IMR-90 (cell line): ENCODE data around the gene CST5. TPM values are rescaled to one million over a fixed set of nuclear protein-coding genes. Genes with fewer than 3 reads are reported as not detected.

Source experiments
- ATAC-seq: fragments of 200-7000 bp; cut with Tn5 transposase; 2 replicates; pipeline ENCODE4 v1.9.1; 2020; ENCODE audit warnings: low read depth, mild to moderate bottlenecking, moderate library complexity
- BruUV-seq: library from RNA; stranded (reverse); fragments of 400-500 nt; replicated peaks from 2 replicates; lab custom pipeline; 2021; lab: Mats Ljungman, UMichigan
- CTCF ChIA-PET: fragments of 300-600 bp; formaldehyde crosslinking; extraction: SDS; loops from one replicate; lab custom pipeline; 2021; ENCODE audit warnings: antibody characterized with exemption; lab: Yijun Ruan, JAX
- POLR2A ChIA-PET: fragments of 300-600 bp; sonication (Branson Sonifier 250); formaldehyde crosslinking; loops from one replicate; lab custom pipeline; 2022; ENCODE audit warnings: antibody characterized with exemption; ENCODE audit not compliant: unreplicated experiment; lab: Charles Lee
- DNase-seq: peaks from one replicate; pipeline ENCODE4 v3.0.0; 2013
- H2AFZ ChIP-seq: replicated peaks from 2 replicates; pipeline ENCODE3; 2013; ENCODE audit warnings: low read length, mild to moderate bottlenecking; ENCODE audit not compliant: poor library complexity
- H2AK5ac ChIP-seq: 2 replicates; pipeline ENCODE4 v1.6.1; 2013; ENCODE audit warnings: low read depth, low read length, inconsistent platforms
- H2AK9ac ChIP-seq: replicated peaks from 2 replicates; pipeline ENCODE3; 2013; ENCODE audit warnings: mild to moderate bottlenecking, low read depth, low read length, moderate library complexity; ENCODE audit not compliant: poor library complexity
- H2BK120ac ChIP-seq: 2 replicates; pipeline ENCODE4 v1.6.1; 2013; ENCODE audit warnings: low read depth, low read length, inconsistent platforms
- H2BK15ac ChIP-seq: 3 replicates; pipeline ENCODE4 v1.6.1; 2013; ENCODE audit warnings: low read depth, low read length, inconsistent platforms
- H2BK20ac ChIP-seq: 2 replicates; pipeline ENCODE4 v1.6.1; 2013; ENCODE audit warnings: low read depth, mild to moderate bottlenecking, inconsistent platforms, low read length, moderate library complexity
- H2BK5ac ChIP-seq: 2 replicates; pipeline ENCODE4 v1.6.1; 2013; ENCODE audit warnings: mild to moderate bottlenecking, low read depth, low read length, inconsistent platforms; ENCODE audit not compliant: poor library complexity, severe bottlenecking
- H3K14ac ChIP-seq: replicated peaks from 2 replicates; pipeline ENCODE4 v1.6.1; 2013; ENCODE audit warnings: low read depth, low read length, inconsistent platforms
- H3K18ac ChIP-seq: 2 replicates; pipeline ENCODE4 v1.6.1; 2013; ENCODE audit warnings: low read depth, low read length, control low read depth
- H3K23ac ChIP-seq: 2 replicates; pipeline ENCODE4 v1.6.1; 2013; ENCODE audit warnings: low read depth, low read length, inconsistent platforms
- H3K27ac ChIP-seq: 2 replicates; pipeline ENCODE4 v1.5.1; 2013; ENCODE audit warnings: mild to moderate bottlenecking, control low read depth, low read length; ENCODE audit not compliant: insufficient read depth
- H3K27me3 ChIP-seq: 2 replicates; pipeline ENCODE4 v1.6.1; 2013; ENCODE audit warnings: low read length; ENCODE audit not compliant: control insufficient read depth, insufficient read depth
- H3K36me3 ChIP-seq: 2 replicates; pipeline ENCODE4 v1.6.1; 2013; ENCODE audit warnings: low read length, mixed read lengths; ENCODE audit not compliant: control insufficient read depth, insufficient read depth
- H3K4ac ChIP-seq: 2 replicates; pipeline ENCODE4 v1.6.1; 2013; ENCODE audit warnings: low read depth, low read length, inconsistent platforms
- H3K4me1 ChIP-seq: 2 replicates; pipeline ENCODE4 v1.6.1; 2013; ENCODE audit warnings: low read length, mixed read lengths; ENCODE audit not compliant: control insufficient read depth, insufficient read depth
- H3K4me2 ChIP-seq: 2 replicates; pipeline ENCODE4 v1.6.1; 2013; ENCODE audit warnings: low read depth, mild to moderate bottlenecking, control low read depth, low read length, moderate library complexity
- H3K4me3 ChIP-seq: 2 replicates; pipeline ENCODE4 v1.5.1; 2013; ENCODE audit warnings: low read depth, mild to moderate bottlenecking, control low read depth, low read length, moderate library complexity; ENCODE audit not compliant: insufficient read depth
- H3K56ac ChIP-seq: 2 replicates; pipeline ENCODE4 v1.6.1; 2013; ENCODE audit warnings: low read length, inconsistent platforms; ENCODE audit not compliant: insufficient read depth; ENCODE audit errors: extremely low read depth
- H3K79me1 ChIP-seq, 2 experiments: 2 replicates each; pipeline ENCODE4 v1.6.1; 2013; ENCODE audit warnings: low read length in 2 of 2, inconsistent platforms in 1 of 2, low read depth in 1 of 2
- H3K9ac ChIP-seq: 2 replicates; pipeline ENCODE4 v1.6.1; 2013; ENCODE audit warnings: low read depth, low read length, control low read depth
- H3K9me1 ChIP-seq: 2 replicates; pipeline ENCODE4 v1.6.1; 2013; ENCODE audit warnings: low read length, inconsistent platforms; ENCODE audit not compliant: insufficient read depth
- H3K9me3 ChIP-seq: 2 replicates; pipeline ENCODE4 v1.6.1; 2013; ENCODE audit warnings: low read length; ENCODE audit not compliant: control insufficient read depth, insufficient read depth
- H4K20me1 ChIP-seq: 2 replicates; pipeline ENCODE4 v1.6.1; 2013; ENCODE audit warnings: low read length, inconsistent platforms; ENCODE audit not compliant: insufficient read depth
- H4K5ac ChIP-seq: 2 replicates; pipeline ENCODE4 v1.6.1; 2013; ENCODE audit warnings: mild to moderate bottlenecking, low read depth, low read length, control low read depth
- H4K8ac ChIP-seq, 2 experiments: 2 replicates each; pipeline ENCODE4 v1.6.1; 2013; ENCODE audit warnings: low read depth in 2 of 2, low read length in 2 of 2, control low read depth in 1 of 2, inconsistent platforms in 1 of 2
- H4K91ac ChIP-seq: 2 replicates; pipeline ENCODE4 v1.6.1; 2013; ENCODE audit warnings: low read depth, low read length, inconsistent platforms; ENCODE audit not compliant: insufficient read depth
- CEBPB ChIP-seq: IDR thresholded peaks from 2 replicates; pipeline ENCODE4 v1.6.1; 2012; ENCODE audit warnings: low read depth, low read length, improper control_type of control experiment
- CHD1 ChIP-seq: IDR thresholded peaks from 2 replicates; pipeline ENCODE4 v1.6.1; 2012; ENCODE audit warnings: low read depth, low read length, improper control_type of control experiment
- FOS ChIP-seq: fragments of 150-350 bp; IDR thresholded peaks from 2 replicates; pipeline ENCODE4 v1.6.1; 2016; ENCODE audit warnings: low read depth, low read length
- MAFK ChIP-seq: IDR thresholded peaks from 2 replicates; pipeline ENCODE4 v1.6.1; 2012; ENCODE audit warnings: low read depth, low read length, improper control_type of control experiment
- MAZ ChIP-seq: IDR thresholded peaks from 2 replicates; pipeline ENCODE4 v1.6.1; 2012; ENCODE audit warnings: low read depth, mild to moderate bottlenecking, low read length, improper control_type of control experiment, moderate library complexity, borderline replicate concordance
- MXI1 ChIP-seq: IDR thresholded peaks from 2 replicates; pipeline ENCODE4 v1.6.1; 2012; ENCODE audit warnings: low read depth, mild to moderate bottlenecking, low read length, moderate library complexity, borderline replicate concordance
- NFE2L2 ChIP-seq: fragments of 150-350 bp; IDR thresholded peaks from 2 replicates; pipeline ENCODE4 v1.6.1; 2016; ENCODE audit warnings: low read depth, mild to moderate bottlenecking, low read length
- POLR2A ChIP-seq: IDR thresholded peaks from 2 replicates; pipeline ENCODE4 v1.6.1; 2012; ENCODE audit warnings: mild to moderate bottlenecking, low read depth, low read length
- RAD21 ChIP-seq: IDR thresholded peaks from 2 replicates; pipeline ENCODE4 v1.6.1; 2012; ENCODE audit warnings: low read length, improper control_type of control experiment
- RFX5 ChIP-seq: IDR thresholded peaks from 2 replicates; pipeline ENCODE4 v1.8.0; 2012; ENCODE audit warnings: low read depth, mild to moderate bottlenecking, low read length, moderate library complexity
- SMC3 ChIP-seq: fragments of 150-350 bp; IDR thresholded peaks from 2 replicates; pipeline ENCODE4 v1.6.1; 2016; ENCODE audit warnings: low read depth, mild to moderate bottlenecking, antibody characterized with exemption, low read length, moderate library complexity
- WGBS, 2 experiments: methylation state at CpG; one replicate each; pipeline versions ENCODE4 v1.1.5 to v1.1.7; 2013; ENCODE audit warnings: missing lambda C conversion rate in 2 of 2; ENCODE audit not compliant: insufficient read length in 1 of 2; ENCODE audit errors: extremely low coverage in 2 of 2; 5-methylcytosine and 5-hydroxymethylcytosine counted together
- dilution Hi-C: fragments of 300-500 bp; cut with HindIII; formaldehyde crosslinking; loops from one replicate; pipeline ENCODE4 v1.14.3; 2018; ENCODE audit warnings: low sequenced_read_pairs; ENCODE audit not compliant: unreplicated experiment
- in situ Hi-C: fragments of 300-500 bp; cut with MboI; formaldehyde crosslinking; loops from 3 replicates; pipeline ENCODE4 v1.14.3; 2019; ENCODE audit warnings: low sequenced_read_pairs, inconsistent platforms, mixed read lengths
- intact Hi-C: fragments of 100-400 bp; cut with micrococcal nuclease; formaldehyde crosslinking; loops from 2 replicates; pipeline ENCODE4 v1.10.0; 2022
- polyA plus RNA-seq, 3 experiments: library from polyadenylated mRNA; depleted of rRNA; stranded (reverse); fragments of >200 nt; gene quantifications; 2 replicates each; pipeline ENCODE4 v1.2.3, GENCODE V29; 2012; ENCODE audit warnings: low replicate concordance in 1 of 3
- total RNA-seq: library from RNA; depleted of rRNA; stranded (reverse); fragments of >200 nt; gene quantifications from 2 replicates; pipeline ENCODE4 v1.2.3, GENCODE V29; 2012
- TF ChIP-seq, protein P1 (sequence below): conservative IDR thresholded peaks from 2 replicates; pipeline ENCODE4 v1.5.1; 2012; ENCODE audit warnings: mild to moderate bottlenecking, low read depth, low read length, improper control_type of control experiment
- TF ChIP-seq, protein P2 (sequence below): fragments of 150-350 bp; IDR thresholded peaks from 2 replicates; pipeline ENCODE4 v1.6.1; 2016; ENCODE audit warnings: low read depth, mild to moderate bottlenecking, low read length, moderate library complexity, borderline replicate concordance

Gene CST5
- total and polyA plus RNA-seq, 2 of the 4 experiments (the other 2 are of a cell fraction) = not detected

DNA sequence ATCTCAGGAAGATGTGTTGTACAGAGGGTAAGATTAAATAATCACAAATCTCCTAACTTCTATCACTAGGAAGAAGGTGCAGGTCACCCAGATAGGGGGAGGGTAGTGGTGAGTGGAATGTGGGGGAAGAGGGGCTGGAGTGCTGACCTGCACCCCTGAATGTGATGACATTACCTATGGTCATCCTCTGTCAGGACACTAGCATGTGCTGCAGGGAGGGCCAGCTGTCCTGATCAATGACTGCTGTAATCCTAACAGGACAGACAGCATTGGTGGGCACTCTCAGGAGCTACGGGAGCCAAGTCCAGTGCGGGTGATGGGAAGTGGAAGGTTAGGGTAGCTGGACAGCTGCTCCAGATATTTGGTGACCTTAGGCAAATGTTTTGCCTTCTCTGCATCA lies 45.2 kb upstream of the CST5 start:
- Histone ChIP-seq H3K4ac (no peak overlapping the region), H3K4me1 (no peaks in the 10 kb centered on the region), H3K9ac (no peak overlapping the region), H3K14ac (no peak overlapping the region), H3K4me3 (no peak overlapping the region), H4K5ac (no peak overlapping the region), H2BK15ac (no peak overlapping the region), H2BK5ac (no peak overlapping the region), H3K79me1 (no peaks in the 10 kb centered on the region), H2AK5ac (no peak overlapping the region), H4K8ac (no peak overlapping the region), H3K23ac (no peak overlapping the region), H4K91ac (no peak overlapping the region), H2BK20ac (no peak overlapping the region), H3K56ac (no peak overlapping the region), H3K9me1 (no peaks in the 10 kb centered on the region), H3K36me3 (no peaks in the 10 kb centered on the region), H4K20me1 (no peaks in the 10 kb centered on the region), H3K4me2 (no peak overlapping the region), H3K27ac (no peak overlapping the region), H3K18ac (no peak overlapping the region), H2AFZ (no peak overlapping the region), H2BK120ac (no peak overlapping the region), H2AK9ac (no peak overlapping the region), H3K9me3 (no peaks in the 10 kb centered on the region), H3K27me3 (no peaks in the 10 kb centered on the region)
- no TSS peak for BruUV-seq
- no peak for DNase-seq
- CTCF ChIA-PET = no interaction called here
- intact Hi-C loops = no loop called here
- no peak for ATAC-seq
- POLR2A ChIA-PET = no interaction called here
- dilution Hi-C loops = no loop called here
- 41% methylated on average over 2 of the region's 2 CpGs; no CpG with 5 or more reads in 1 of the 2 experiments for WGBS, 2 experiments
- TF ChIP-seq MXI1 = no peak
- no peak for TF ChIP-seq FOS
- no peak for TF ChIP-seq RFX5
- TF ChIP-seq, protein P1, sequence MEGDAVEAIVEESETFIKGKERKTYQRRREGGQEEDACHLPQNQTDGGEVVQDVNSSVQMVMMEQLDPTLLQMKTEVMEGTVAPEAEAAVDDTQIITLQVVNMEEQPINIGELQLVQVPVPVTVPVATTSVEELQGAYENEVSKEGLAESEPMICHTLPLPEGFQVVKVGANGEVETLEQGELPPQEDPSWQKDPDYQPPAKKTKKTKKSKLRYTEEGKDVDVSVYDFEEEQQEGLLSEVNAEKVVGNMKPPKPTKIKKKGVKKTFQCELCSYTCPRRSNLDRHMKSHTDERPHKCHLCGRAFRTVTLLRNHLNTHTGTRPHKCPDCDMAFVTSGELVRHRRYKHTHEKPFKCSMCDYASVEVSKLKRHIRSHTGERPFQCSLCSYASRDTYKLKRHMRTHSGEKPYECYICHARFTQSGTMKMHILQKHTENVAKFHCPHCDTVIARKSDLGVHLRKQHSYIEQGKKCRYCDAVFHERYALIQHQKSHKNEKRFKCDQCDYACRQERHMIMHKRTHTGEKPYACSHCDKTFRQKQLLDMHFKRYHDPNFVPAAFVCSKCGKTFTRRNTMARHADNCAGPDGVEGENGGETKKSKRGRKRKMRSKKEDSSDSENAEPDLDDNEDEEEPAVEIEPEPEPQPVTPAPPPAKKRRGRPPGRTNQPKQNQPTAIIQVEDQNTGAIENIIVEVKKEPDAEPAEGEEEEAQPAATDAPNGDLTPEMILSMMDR = no peak
- TF ChIP-seq SMC3 = no peak
- no peak for TF ChIP-seq MAZ
- no peak for TF ChIP-seq RAD21
- no peak for TF ChIP-seq CEBPB
- no peak for TF ChIP-seq NFE2L2
- TF ChIP-seq MAFK = no peak
- TF ChIP-seq CHD1 = no peak
- TF ChIP-seq, protein P2, sequence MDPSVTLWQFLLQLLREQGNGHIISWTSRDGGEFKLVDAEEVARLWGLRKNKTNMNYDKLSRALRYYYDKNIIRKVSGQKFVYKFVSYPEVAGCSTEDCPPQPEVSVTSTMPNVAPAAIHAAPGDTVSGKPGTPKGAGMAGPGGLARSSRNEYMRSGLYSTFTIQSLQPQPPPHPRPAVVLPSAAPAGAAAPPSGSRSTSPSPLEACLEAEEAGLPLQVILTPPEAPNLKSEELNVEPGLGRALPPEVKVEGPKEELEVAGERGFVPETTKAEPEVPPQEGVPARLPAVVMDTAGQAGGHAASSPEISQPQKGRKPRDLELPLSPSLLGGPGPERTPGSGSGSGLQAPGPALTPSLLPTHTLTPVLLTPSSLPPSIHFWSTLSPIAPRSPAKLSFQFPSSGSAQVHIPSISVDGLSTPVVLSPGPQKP = no peak
- TF ChIP-seq POLR2A = no peak
- in situ Hi-C loops = loop anchor here (25.0 kb wide), 1 partner anchor 988 kb away; no protein-coding TSS in a partner anchor
